ENCODE measurements around the gene GLP1R.

The GLP1R gene

DNA sequence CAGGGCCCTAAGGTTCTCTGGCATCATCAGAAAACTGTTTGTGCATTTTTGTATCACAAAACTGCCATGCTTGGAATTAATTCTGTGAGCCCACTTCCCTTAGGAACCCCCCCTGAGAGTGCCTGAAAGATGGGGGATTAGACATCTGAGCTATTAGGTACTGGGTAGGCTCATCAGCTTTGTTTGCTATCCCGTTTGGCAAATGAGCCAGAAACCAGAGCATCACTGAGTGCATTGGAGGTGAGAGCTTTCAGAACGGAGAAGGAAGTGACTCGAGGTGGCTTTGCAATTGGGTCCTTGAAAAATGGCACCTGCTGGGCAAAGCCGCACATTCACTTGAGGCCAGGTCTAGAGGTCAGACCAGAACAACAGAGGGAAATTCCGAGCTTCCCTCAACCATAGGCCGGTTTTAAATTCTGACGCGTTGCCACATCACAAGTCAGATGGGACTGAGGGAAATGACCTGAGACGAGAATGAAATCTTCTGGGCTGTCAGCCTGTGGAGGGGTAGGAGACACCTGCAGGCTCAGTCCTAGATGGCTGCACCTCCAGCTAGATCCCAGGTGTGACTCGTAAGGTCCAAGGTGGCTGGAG, 8.4 kb upstream of the GLP1R start:
- H3K4me3 ChIP-seq (replicated peaks in 1 of 2; ENCODE audit: low read depth in 2 of 2, low read length in 2 of 2) = no peak overlapping the region
- TF ChIP-seq CTCF (IDR thresholded peaks at IDR 0.05; ENCODE audit: low read depth, low read length) = no peak
- DNase-seq (ENCODE audit: low read depth in 2 of 2) = no peak

DNA sequence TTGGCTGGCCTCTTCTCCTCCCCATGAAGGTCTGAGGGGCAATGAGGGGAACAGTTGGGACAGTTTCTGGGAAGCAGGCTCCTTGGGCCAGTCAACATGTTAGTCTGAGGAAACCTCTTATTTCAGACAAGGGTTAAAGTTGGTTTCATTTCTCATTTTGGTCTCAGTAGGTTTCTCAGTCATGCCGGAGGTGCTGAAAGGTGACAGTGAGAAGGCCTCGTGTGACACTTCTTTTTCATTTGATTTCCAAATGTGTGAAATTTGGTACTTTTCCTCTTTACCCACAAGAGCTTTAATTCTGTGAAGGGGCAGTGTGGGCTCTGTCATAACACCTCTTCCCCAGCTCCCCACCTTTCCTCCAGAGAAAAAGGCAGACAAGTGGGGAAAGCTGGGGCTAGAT, 7.5 kb upstream of the GLP1R start:
- no peak for TF ChIP-seq CTCF (IDR thresholded peaks at IDR 0.05; ENCODE audit: low read depth, low read length)
- DNase-seq (ENCODE audit: low read depth in 2 of 2) = no peak
- H3K4me3 ChIP-seq (replicated peaks in 1 of 2; ENCODE audit: low read depth in 2 of 2, low read length in 2 of 2) = no peak overlapping the region

- no peak for TF ChIP-seq CTCF (IDR thresholded peaks at IDR 0.05; ENCODE audit: low read depth, low read length)
- no peak overlapping the region for H3K4me3 ChIP-seq (replicated peaks in 1 of 2; ENCODE audit: low read depth in 2 of 2, low read length in 2 of 2)
- no peak for DNase-seq (ENCODE audit: low read depth in 2 of 2)
Observed at GRCh38 chr6:39043776-39044175, 4.8 kb upstream of the GLP1R start.

GRCh38 chr6:39044181-39044580, 4.4 kb upstream of the GLP1R start:
- no peak for TF ChIP-seq CTCF (IDR thresholded peaks at IDR 0.05; ENCODE audit: low read depth, low read length)
- no peak for DNase-seq (ENCODE audit: low read depth in 2 of 2)
- H3K4me3 ChIP-seq (replicated peaks in 1 of 2; ENCODE audit: low read depth in 2 of 2, low read length in 2 of 2) = no peak overlapping the region

DNA sequence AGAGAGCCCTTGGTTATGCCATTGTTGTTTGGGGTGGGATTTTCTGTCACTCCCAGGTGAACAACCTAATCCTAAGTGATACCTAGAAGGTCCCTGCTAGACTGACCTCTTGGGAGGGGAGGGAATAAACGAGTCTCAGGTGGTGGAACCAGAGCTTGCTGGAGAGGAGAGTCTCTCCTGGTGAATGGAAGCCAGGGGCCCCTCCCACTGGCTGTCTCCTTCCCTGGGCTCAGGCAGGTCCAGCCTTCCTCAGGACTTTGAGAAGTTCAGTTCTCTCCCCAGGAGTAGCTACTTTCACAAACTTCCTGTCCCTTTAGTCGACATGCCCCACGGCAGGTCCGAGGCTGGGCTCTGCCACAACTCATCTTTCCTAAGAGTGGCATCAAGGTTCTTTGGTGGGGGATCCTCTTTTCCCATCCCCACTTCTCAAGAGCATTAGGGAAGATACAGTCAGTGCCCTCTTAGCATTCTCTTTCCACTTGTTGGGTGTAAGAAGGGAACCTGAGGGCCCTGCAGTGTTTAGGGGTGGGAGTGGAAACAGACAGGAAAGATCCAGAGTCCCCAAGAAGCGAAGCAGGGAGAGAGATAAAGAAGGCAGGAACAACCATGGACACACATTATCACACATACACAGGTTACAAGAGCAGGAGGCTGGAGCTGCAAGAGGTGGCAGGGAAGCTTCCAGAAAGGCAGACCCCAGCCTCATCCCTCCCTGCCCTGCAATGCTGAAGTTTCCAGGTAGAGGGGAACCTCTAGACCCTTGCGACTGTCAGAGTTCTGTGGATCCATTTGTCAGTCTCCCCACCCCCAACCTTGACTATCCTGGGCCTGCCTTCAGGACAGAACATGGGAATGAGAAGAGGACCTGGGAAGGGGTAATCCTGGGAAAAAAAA, 900 bp upstream of the GLP1R start:
- H3K4me3 ChIP-seq (replicated peaks in 1 of 2; ENCODE audit: low read depth in 2 of 2, low read length in 2 of 2) = no peak overlapping the region
- DNase-seq (ENCODE audit: low read depth in 2 of 2) = no peak
- no peak for TF ChIP-seq CTCF (IDR thresholded peaks at IDR 0.05; ENCODE audit: low read depth, low read length)

DNA sequence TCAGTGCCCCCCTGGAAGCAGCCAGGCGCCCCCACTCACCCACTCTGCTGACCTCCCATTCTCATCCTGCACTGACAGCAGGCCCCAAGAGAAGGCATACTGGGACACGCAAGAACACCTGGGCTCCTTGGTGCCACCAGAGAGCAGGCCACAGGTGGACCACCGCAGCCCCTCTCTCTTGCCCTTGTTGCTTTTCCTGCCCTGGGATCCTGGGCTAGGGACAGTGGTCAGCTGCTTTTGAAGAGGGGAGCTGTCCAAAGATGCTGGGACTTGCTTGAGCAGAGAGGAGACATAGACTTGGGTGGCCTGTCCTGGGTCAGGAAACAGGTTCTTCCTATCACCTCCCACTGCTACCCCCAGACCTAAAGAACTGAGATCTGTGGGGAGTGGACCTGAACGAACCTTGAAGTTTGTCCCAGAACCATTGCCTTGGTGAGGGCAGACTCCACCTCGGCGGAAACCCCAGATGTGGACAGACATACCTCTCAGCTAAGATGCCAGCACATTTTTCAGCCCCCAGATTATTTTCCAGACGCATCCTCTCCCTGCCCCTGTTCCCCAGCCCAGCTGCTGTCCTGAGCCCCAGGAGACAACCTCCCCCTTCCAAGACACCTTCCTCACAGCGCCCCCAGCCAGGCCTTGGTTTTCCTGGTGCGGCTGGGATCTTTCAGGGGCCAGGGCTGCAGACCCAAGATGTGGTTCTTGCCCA, 1.1 kb downstream of the GLP1R start:
- TF ChIP-seq CTCF (IDR thresholded peaks at IDR 0.05; ENCODE audit: low read depth, low read length) = no peak
- no peak overlapping the region for H3K4me3 ChIP-seq (replicated peaks in 1 of 2; ENCODE audit: low read depth in 2 of 2, low read length in 2 of 2)
- no peak for DNase-seq (ENCODE audit: low read depth in 2 of 2)
